PC-9 (cell line): ENCODE data around the gene ATRN. TPM values are rescaled to one million over a fixed set of nuclear protein-coding genes. Genes with fewer than 3 reads are reported as not detected.

Source experiments
- BruUV-seq: library from RNA; stranded (reverse); fragments of 400-500 nt; replicated peaks from 2 replicates; lab custom pipeline; 2021; lab: Mats Ljungman, UMichigan
- CTCF ChIA-PET: fragments of 300-600 bp; sonication (Branson Sonifier 250); formaldehyde crosslinking; loops from one replicate; lab custom pipeline; 2022; ENCODE audit warnings: antibody characterized with exemption; lab: Charles Lee
- POLR2A ChIA-PET: fragments of 300-600 bp; sonication (Branson Sonifier 250); formaldehyde crosslinking; loops from one replicate; lab custom pipeline; 2022; ENCODE audit warnings: antibody characterized with exemption; ENCODE audit not compliant: unreplicated experiment; lab: Charles Lee
- DNase-seq, 2 experiments: peaks; one replicate each; pipeline versions ENCODE4 v3.0.0 to v3.0.0-alpha.2; 2015 to 2022; ENCODE audit warnings: mixed read lengths in 1 of 2
- H2AFZ ChIP-seq: fragments of 200-600 bp; sonication (generic); 2 replicates; pipeline ENCODE4 v1.8.1; 2017; ENCODE audit warnings: antibody characterized with exemption
- H3F3A ChIP-seq: fragments of 200-600 bp; sonication (generic); 2 replicates; pipeline ENCODE4 v1.8.1; 2017; ENCODE audit warnings: antibody characterized with exemption, mild to moderate bottlenecking, low read depth; ENCODE audit not compliant: insufficient read depth
- H3K27ac ChIP-seq: fragments of 200-600 bp; sonication (generic); 2 replicates; pipeline ENCODE4 v1.6.1; 2016; ENCODE audit warnings: mixed run types
- H3K27me3 ChIP-seq: fragments of 200-600 bp; sonication (generic); 2 replicates; pipeline ENCODE4 v1.6.1; 2016; ENCODE audit warnings: low read depth, mixed run types; ENCODE audit not compliant: insufficient read depth
- H3K36me3 ChIP-seq: fragments of 200-600 bp; sonication (generic); 2 replicates; pipeline ENCODE4 v1.6.1; 2016; ENCODE audit warnings: low read depth, mixed run types
- H3K4me1 ChIP-seq: fragments of 200-600 bp; sonication (generic); replicated peaks from 2 replicates; pipeline ENCODE4 v1.6.1; 2016; ENCODE audit warnings: mixed run types; ENCODE audit not compliant: insufficient read depth
- H3K4me2 ChIP-seq: fragments of 200-600 bp; sonication (generic); 2 replicates; pipeline ENCODE4 v1.6.1; 2017; ENCODE audit warnings: mixed run types
- H3K4me3 ChIP-seq: fragments of 200-600 bp; sonication (generic); 2 replicates; pipeline ENCODE4 v1.6.1; 2016; ENCODE audit warnings: mixed run types
- H3K79me2 ChIP-seq: fragments of 200-600 bp; sonication (generic); 2 replicates; pipeline ENCODE4 v1.6.1; 2017; ENCODE audit warnings: low read depth, mixed run types
- H3K9me2 ChIP-seq: fragments of 200-600 bp; sonication (generic); 2 replicates; pipeline ENCODE4 v1.8.1; 2017; ENCODE audit warnings: mild to moderate bottlenecking; ENCODE audit not compliant: insufficient read depth
- H3K9me3 ChIP-seq: fragments of 200-600 bp; sonication (generic); 2 replicates; pipeline ENCODE4 v1.8.1; 2016; ENCODE audit warnings: low read depth; ENCODE audit not compliant: insufficient read depth
- H4K20me1 ChIP-seq: fragments of 200-600 bp; sonication (generic); 2 replicates; pipeline ENCODE4 v1.8.1; 2017; ENCODE audit not compliant: insufficient read depth
- CTCF ChIP-seq: fragments of 200-600 bp; sonication (generic); conservative IDR thresholded peaks from 2 replicates; pipeline ENCODE4 v1.6.1; 2017; ENCODE audit warnings: mixed run types, antibody characterized with exemption, mild to moderate bottlenecking, moderate library complexity
- EZH2 ChIP-seq: fragments of 200-600 bp; sonication (generic); IDR thresholded peaks from 2 replicates; pipeline ENCODE4 v1.8.0; 2017; ENCODE audit warnings: antibody characterized with exemption, low read depth
- intact Hi-C: fragments of 100-400 bp; cut with micrococcal nuclease; formaldehyde crosslinking; loops from one replicate; pipeline ENCODE4 v1.10.0; 2022; ENCODE audit not compliant: unreplicated experiment
- total RNA-seq: library from RNA; stranded (reverse); gene quantifications from 2 replicates; pipeline ENCODE4 v1.2.3, GENCODE V29; 2021

The ATRN gene
- total RNA-seq, 1 experiment from 2014 or later: 34.9 TPM

GRCh38 chr20:3433744-3434143, 37.1 kb upstream of the ATRN start:
- H3K4me3 ChIP-seq: no peak overlapping the region
- H3K27me3 ChIP-seq: no peaks in the 10 kb centered on the region
- no peak overlapping the region for H3K4me2 ChIP-seq
- no peaks in the 10 kb centered on the region for H4K20me1 ChIP-seq
- H3K79me2 ChIP-seq: no peaks in the 10 kb centered on the region
- CTCF ChIA-PET: no interaction called here
- intact Hi-C loops: no loop called here
- TF ChIP-seq CTCF (no peak), EZH2 (no peak)
- H2AFZ ChIP-seq: no peak overlapping the region
- no TSS peak for BruUV-seq
- no peaks in the 10 kb centered on the region for H3K9me2 ChIP-seq
- H3K4me1 ChIP-seq: no peaks in the 10 kb centered on the region
- H3K9me3 ChIP-seq: no peaks in the 10 kb centered on the region
- H3F3A ChIP-seq: no peaks in the 10 kb centered on the region
- no peak overlapping the region for H3K27ac ChIP-seq
- POLR2A ChIA-PET: interaction anchor here (0.7 kb wide), 1 partner anchor 215 kb away, joined by 3 read pairs; no protein-coding TSS in a partner anchor
- DNase-seq: no peak
- no peaks in the 10 kb centered on the region for H3K36me3 ChIP-seq

- no TSS peak for BruUV-seq
- DNase-seq: no peak
- Histone ChIP-seq H3K9me2 (no peaks in the 10 kb centered on the region), H3K9me3 (no peaks in the 10 kb centered on the region), H3K27ac (no peak overlapping the region), H3F3A (no peaks in the 10 kb centered on the region), H3K79me2 (no peaks in the 10 kb centered on the region), H3K4me2 (no peak overlapping the region), H3K36me3 (no peaks in the 10 kb centered on the region), H2AFZ (no peak overlapping the region), H3K27me3 (no peaks in the 10 kb centered on the region), H4K20me1 (no peaks in the 10 kb centered on the region), H3K4me3 (no peak overlapping the region), H3K4me1 (no peaks in the 10 kb centered on the region)
- ChIA-PET POLR2A (no interaction called here), CTCF (no interaction called here)
- intact Hi-C loops: no loop called here
- TF ChIP-seq CTCF: no peak
Measured at GRCh38 chr20:3434232-3434631, 36.6 kb upstream of the ATRN start.

- Histone ChIP-seq H4K20me1 (no peaks in the 10 kb centered on the region), H3K27me3 (no peaks in the 10 kb centered on the region), H3K36me3 (no peaks in the 10 kb centered on the region), H3K4me3 (no peak overlapping the region), H3F3A (no peaks in the 10 kb centered on the region), H3K27ac (no peak overlapping the region), H3K4me2 (no peak overlapping the region), H2AFZ (no peak overlapping the region), H3K79me2 (no peaks in the 10 kb centered on the region), H3K4me1 (no peaks in the 10 kb centered on the region), H3K9me3 (no peaks in the 10 kb centered on the region), H3K9me2 (no peaks in the 10 kb centered on the region)
- no peak for DNase-seq
- POLR2A ChIA-PET: no interaction called here
- intact Hi-C loops: no loop called here
- CTCF ChIA-PET: no interaction called here
- TF ChIP-seq EZH2 (no peak), CTCF (no peak)
- BruUV-seq: no TSS peak
Measured at GRCh38 chr20:3436864-3437574, 33.8 kb upstream of the ATRN start.
